GF-D8 (cell line): ENCODE data around the gene PLAU.

Experiments used
- DNase-seq: peaks from one replicate; lab custom pipeline; 2025; lab: John Stamatoyannopoulos, UW

Gene PLAU

DNA sequence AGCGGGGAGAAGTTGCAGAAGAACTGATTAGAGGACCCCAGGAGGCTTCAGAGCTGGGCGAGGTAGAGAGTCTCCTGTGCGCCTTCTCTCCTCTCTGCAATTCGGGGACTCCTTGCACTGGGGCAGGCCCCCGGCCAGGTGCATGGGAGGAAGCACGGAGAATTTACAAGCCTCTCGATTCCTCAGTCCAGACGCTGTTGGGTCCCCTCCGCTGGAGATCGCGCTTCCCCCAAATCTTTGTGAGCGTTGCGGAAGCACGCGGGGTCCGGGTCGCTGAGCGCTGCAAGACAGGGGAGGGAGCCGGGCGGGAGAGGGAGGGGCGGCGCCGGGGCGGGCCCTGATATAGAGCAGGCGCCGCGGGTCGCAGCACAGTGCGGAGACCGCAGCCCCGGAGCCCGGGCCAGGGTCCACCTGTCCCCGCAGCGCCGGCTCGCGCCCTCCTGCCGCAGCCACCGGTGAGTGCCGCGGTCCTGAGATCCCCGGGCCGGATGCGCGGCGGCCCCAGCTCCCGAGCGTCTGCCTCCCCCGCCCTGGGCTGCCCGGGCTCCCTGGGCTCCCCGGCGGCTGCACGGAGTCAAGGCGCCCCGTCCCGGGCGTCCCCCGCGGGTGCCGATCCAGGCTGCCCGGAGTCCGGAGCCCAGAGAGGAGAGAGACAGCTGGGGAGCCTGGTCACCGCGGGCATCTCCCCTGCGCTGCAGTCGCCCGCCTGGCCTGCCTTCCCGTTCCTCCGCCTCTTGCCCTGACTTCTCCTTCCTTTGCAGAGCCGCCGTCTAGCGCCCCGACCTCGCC lies at the start of gene PLAU:
Gene PLAU, plus strand, starts transcription at position 369 of the 789 bp plus-strand sequence. CDS start 424 bp downstream, outside the sequence.
- peak; percentile 52 for DNase-seq

GRCh38 chr10:73862011-73862410 lies 48.9 kb upstream of the PLAU start:
- no peak for DNase-seq

DNA sequence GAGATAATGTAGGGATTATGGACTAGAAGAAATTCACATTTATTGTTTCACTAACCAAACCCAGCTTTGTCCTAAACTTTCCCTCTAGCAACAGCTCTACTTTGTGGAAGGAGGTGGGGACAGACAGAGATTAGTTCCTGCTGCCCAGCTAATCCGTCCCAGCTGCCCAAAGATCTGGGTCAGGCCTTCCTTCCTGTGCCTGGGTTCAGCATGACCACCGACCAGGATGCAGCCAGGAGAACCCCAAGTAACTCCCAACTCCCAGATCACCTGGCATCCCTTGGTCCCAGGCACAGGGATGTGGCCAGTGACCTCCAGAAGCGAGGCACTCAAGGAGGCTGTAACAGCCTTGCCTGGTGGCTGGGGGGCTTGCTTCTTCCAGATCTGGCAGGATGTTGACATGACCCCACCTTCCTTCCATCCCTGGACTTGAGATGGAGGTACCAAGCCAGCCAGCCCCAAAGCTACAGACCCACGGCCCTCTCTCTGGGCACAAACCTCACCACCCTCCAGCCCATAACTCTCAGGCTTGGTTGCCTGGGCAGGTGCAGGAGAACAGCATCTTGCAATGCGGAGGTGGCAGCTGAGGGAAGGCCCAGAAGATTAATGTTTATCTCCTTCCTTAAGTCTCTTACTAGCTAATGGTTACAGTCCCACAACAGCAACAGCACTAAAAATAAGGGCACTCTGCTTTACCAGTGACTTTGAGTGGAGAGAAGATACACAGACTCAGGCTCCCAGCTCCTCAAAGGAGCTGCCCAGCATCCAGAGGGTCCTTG lies 47.7 kb upstream of the PLAU start:
- no peak for DNase-seq

GRCh38 chr10:73864229-73864628 lies 46.7 kb upstream of the PLAU start:
- DNase-seq = no peak

DNA sequence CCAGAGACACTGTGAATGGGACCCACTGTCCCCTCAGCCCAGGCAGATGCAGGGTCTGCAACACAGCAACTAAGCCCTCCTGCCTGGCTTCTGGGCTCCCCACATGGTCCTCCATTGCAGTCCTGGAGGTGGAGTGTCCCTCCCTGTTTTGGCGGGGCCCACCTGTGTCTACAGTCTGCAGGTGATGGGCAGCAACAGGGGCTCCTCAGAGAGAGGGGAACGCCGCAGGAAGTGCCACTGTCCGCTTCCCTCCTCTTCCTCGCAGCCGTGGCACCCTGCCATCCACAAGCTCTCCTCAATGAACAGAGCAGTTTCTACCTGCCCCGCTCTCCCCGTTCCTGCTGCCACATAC lies 45.8 kb upstream of the PLAU start:
- DNase-seq = no peak

DNA sequence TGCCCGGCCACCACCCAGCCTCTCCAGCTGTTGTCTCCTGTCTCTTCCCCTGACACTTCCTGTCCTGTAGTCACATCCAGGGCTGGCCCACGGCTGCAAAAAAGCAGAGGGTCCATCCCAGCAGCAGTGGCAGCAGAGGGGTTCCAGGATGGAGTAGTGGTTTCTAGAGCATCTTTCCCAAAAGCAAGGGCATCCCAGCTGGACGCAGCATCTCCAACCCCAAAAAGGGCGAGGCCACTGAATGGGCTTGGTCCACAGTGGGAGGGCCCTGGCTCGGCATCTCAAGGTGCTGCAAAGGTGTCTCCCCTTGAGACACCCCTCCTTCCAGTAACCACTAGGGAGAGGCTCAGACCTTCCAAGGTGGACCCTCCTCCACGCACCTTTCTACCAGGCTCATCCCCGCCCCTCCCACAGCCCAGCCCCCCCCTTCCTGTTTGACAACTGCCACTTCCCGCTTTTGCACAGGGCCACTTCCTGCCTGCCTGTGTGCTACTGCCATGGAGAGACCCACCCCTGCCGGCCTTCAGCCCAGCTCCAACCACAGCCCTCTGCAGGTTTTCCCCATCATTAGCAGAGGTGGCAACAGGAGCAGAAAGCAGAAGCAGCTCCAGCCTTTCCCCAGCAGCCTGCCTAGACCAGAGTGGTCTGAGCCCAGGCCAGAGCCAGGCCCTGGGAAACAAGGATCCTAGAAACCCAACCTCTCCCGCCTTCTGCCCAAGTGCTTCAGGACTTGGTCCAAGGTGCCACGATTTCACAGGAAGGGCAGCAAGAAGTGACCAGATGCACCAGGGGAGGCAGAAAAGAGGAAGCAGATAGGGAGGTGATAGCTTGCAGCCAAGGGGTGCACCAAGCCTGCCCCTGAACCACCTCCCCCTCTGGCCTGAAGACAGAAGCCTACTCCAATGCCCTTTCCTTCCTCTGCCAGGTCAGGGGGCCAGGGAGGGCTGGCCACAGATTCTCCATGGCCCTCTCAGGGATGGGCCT lies 45.2 kb upstream of the PLAU start:
- DNase-seq = peak; percentile 92

DNA sequence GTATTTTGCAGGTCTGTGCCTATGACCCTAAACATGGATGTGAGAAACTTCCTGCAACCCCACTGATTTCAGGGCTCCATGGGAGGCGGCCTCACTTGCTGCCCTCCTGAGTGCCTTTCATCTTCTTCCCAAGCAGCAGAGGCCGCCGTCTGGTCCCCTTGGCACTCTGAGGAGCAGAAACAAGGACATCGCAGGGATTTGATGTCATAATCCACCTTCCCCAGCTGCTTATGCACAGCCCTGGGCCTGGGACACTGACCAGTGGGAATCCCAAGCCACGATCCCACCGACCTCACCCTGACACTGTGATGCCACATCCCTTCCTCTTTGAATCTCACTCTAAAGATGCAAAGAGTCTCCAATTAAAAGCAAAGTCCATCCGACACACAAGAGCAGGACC lies 44.3 kb upstream of the PLAU start:
- no peak for DNase-seq

DNA sequence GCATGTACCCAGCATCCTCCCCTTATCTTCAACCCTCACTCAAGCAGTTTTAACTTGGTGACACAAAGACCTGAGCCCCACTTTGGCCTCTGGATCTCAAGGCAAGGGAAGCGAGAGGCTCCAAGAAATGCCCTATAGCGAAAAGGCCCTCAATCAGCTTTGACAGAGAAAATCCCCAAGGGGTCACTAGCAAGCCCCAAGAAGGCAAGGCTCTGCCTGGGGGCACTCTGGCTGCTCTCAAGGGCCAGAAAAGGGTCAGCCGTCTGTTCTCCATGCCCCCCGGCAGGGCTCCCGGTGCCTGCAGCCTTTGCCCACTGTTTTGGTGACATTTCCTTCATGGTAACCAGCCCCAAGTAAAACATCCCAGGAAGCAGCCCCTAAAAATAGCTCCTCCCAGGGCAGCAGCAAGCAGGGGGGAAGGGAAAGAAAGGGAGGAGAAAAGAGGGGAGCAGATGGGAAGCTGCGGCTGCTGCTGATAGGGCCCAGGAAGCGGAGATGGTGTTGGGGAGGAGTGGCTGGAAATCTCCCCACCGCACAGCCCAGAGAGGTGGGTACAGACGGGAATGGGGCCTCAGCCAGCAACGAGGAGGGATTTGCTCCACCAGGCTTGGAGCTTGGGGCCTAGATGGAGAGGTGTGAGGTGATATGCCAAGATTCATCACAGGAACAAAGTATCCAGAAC lies 43.7 kb upstream of the PLAU start:
- DNase-seq = no peak

DNA sequence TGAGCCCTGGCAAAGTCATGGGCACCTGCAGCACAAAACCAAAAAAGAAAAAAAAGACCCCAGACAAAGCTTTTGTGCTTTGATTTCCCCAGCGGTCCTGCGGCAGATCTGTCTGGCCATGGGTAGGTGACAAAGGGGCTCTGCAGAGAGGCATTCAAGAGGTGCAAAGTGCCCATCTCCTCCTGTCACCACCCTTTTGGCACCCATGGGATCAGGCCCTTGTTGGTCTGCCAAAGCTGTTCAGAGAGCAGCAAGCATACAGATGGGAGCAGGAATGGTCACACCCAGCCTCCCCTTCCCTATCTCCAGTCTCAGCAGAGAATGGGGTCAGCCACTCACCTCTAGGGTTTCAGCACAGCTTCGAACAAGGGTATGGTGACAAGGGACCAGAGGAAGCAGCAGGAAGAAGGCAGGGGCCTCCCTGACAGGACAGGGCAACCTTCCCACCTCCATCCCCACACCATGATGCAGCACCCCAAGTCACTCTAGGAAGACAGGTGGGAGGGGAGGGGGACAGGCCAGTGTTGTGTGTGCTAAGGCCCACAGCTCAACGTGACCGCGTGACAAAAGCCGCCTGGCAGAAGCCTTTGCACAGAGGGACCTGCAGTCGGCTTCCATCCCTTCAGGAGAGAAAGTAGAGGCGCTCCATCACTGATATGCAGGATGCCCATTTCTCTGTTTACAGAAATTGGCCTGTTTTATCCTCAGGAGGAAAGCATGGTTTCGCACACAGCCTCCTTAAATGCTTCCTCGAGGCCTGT lies 42.9 kb upstream of the PLAU start:
- no peak for DNase-seq

DNA sequence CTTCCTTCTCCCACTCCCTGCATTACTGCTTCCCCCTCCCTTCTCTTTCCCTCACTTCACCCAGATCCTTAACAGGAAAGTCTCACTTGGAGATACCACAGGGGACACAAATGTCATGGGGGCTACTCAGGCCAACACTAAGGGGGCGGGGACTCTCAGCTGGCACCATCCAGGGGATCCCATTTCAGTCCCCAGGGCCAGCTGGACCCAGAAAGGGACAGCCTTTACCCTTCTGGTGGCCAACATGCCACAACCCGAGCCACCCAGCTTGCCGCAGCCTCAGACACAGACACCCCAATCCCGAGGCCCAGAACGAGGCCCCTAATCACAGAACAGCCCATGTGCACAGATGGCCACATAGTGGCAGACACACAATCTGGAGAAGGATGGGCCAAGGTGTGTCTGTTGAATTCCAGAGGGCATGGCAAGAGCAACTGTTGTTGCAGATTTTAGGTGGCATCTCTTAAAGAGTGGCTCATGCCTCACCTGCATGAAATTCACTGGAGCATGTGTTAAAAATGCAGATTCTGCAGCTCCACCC lies 42.2 kb upstream of the PLAU start:
- no peak for DNase-seq

DNA sequence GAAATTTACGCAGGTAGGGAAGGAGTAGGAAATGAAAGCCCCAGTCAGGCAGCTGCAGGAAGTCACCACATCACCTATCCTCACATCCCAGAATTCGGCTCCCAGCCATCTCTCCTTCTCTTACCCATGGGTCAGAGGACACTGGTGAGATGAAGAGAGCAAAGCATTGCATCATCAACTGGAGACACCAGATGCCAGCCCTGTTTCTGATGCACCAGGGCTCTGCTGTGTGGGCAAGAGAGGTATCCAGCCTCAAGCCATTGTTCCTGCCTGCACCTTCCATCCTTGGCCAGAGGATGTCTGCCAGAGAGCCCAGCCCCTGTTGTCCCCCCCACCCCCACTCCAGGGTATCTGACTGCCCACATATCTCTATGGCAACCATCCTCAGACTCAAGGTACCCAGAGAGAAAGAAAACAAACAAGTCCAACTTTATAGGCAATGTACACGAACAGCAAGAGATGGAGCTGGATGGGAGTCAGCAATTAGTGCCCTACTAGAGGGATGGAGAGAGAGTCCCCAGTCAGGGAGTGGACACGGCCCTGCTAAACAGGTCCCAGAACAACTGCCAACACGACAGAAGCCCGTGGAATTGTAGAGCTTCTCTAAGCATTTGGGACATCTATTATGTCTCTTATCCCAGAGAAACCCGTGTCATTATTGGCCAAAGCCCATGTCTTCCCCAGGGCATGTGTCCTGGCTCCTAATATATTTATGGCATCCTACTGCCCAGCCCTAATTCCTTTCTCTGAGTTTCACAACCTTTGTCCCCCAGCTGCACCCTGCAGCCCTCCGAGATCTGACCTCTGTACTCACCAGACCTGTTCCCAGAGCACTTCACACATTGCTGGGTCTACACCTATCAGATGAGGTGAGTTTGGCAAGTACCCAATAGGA lies 39.4 kb upstream of the PLAU start:
- DNase-seq = no peak

- no peak for DNase-seq
Observed at GRCh38 chr10:73872190-73872710, 38.7 kb upstream of the PLAU start.

- no peak for DNase-seq
Observed at GRCh38 chr10:73873142-73873837, 37.6 kb upstream of the PLAU start.

- DNase-seq = no peak
Observed at GRCh38 chr10:73873838-73874215, 37.1 kb upstream of the PLAU start.

DNA sequence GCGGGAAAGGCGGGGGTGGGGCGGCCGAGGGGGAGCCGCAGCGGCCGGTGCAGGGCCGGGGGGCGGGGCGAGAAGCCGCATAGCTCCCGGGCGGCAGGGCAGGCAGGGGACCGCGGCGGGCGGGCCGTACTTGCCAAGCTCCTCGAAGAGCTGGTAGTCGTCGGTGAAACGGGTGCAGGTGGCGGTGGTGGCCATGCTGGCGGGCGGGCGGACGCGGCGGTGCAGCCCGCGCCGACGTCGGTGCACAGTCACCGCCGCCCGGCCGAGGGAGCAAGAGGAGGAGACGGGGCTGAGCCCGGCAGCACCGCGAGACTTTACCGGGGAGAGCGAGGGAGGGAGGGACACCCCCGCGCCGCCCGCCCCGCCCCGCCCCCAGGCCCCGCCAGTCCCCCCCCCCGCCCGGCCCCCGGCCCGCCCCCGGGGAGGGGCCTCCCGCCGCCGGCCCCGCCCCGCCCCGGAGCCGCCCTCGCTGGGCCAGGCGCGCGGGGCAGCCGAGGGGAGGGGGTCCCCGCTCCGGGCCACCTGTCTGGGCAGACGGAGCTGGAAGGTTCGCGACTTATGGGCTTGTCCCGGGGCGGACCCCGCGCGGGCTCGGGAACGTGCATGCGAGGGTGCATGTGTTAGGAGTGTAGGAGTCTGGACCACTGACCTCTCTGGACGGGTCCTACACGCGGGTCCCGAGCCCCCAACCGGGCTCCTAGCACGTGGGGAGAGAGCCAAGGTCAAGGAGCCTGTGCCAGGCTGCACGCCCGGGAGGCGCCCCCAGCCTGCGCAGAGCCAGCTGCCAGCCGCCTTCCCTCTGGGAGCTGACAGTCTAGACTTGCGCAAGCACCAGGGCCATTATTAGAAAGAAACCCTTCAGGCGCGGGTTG lies 36.4 kb upstream of the PLAU start, which contains the start of gene CAMK2G:
Gene CAMK2G, minus strand, starts transcription at position 289 of the 872 bp plus-strand sequence. Its CDS starts 94 bp downstream, at position 195.
- peak; percentile 59 for DNase-seq

DNA sequence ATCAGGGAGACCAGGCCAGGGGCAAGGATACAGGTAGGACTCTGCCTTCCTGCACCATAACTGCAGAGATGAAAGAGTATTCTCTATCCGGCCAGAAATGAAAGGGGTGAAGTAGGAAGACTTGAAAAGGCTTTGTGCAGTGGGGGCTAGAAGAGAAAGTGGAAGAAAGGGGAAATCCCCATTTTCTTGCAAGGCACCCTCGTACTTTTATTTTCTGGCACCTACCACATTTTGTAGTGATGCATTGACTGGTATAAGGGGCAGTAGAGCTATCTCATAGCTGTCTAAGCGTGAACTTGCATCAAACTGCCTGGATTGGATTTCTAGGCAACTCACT lies 35.8 kb upstream of the PLAU start:
- no peak for DNase-seq

DNA sequence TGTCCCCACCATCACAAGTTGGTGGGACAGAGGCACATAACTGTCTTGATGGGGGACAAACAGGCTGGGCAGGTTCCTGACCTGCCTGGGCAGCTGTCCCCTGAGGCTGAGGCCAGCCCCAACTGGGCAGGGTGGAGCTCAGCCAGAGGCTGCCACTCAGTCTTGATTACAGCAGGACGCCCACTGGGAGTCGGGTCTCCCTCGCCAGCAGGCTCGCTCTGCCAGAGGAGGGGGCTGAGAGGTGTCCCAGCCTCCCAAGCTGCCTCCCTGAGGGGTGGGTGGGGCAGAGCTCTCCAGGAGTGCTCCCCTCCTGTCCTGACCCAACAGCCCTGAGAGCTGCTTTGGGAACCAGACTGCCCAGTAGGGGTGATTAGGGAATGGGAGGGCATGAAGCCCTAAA lies 34.8 kb upstream of the PLAU start:
- no peak for DNase-seq

- no peak for DNase-seq
Observed at GRCh38 chr10:73876566-73876965, 34.4 kb upstream of the PLAU start.
